Activated CD4-positive, CD25-positive, alpha-beta regulatory T cell treated with anti-CD3 and anti-CD28 coated beads, Interleukin-2, amount 50 U/mL, for 16 hours (primary cell): ENCODE results near the gene LAMP1.
"Not testable (repeated sequence)": the region's sequence is repeated elsewhere in the genome, so short reads cannot be mapped to it uniquely, and the experiment has no call there.

Experiments
- DNase-seq: peaks from one replicate; pipeline ENCODE4 v3.0.0-alpha.2; 2020; ENCODE audit warnings: low read depth, low spot score

Gene LAMP1

DNA sequence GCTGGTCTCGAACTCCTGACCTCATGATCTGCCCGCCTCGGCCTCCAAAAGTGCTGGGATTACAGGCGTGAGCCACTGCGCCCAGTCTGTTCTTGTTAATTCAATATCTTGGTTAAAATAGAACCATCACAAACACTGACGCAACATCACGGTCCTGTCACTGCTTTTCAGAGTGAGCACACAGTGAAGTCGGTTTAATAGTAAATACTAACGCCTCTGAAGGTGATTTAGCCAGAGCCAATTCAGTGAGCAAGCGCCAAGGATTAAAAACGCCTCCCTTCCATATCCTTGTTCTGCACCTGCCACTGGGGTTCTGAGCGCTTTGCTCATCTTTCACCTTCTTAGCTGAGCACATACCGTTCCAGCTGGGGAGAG, 30.3 kb downstream of the LAMP1 start:
- no peak for DNase-seq

DNA sequence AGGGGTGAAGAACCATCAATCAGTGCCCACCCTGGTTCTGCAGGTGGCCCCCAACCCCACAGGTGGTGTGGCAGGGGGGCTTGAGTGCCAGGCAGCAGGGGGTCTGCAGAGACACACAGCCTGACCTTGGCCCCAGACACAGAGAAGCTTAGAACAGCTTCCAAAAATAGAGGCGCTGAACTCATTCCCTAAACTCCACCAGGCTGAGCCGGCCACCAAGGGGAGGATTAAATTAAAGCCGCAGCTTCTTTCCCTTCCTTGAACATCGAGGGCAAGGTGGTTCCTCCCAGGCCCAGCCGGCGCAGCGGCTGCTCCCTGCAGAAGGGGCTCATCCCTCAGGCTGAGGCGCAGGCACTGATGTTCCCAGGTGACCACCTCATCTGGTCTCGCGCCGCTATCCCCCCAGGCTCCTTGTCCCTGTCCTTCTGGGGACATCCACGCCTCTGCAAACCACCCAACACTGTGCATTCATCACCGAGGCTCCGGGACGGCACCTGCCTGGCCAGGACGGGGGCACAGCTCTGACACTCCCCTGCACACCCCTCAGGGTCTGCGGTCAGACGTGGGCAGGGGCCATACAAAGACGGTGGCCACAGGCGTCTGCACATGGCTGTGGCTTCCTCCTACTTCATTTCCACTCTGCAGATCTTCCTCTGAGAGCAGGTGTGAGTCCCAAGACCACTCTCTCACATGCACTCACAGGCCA, 30.9 kb downstream of the LAMP1 start:
- DNase-seq: no peak

DNA sequence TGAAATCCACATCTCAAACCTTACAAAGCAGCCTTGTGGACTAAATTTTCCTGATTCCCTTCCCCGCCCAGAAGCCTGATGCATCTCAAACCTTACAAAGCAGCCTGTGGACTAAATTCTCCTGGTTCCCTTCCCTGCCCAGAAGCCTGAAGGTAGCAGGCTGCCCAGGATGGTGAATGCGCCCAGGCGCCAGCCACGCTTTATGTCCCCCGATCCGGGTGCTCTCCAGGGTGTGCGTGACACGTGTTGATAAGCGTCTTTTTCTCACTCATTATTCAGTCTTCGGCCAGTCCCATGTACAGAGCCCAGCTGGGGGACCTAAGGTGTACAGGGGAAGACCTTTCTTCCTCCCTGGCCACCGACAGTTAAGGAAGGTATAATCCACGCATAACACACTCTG, 31.8 kb downstream of the LAMP1 start:
- no peak for DNase-seq

DNA sequence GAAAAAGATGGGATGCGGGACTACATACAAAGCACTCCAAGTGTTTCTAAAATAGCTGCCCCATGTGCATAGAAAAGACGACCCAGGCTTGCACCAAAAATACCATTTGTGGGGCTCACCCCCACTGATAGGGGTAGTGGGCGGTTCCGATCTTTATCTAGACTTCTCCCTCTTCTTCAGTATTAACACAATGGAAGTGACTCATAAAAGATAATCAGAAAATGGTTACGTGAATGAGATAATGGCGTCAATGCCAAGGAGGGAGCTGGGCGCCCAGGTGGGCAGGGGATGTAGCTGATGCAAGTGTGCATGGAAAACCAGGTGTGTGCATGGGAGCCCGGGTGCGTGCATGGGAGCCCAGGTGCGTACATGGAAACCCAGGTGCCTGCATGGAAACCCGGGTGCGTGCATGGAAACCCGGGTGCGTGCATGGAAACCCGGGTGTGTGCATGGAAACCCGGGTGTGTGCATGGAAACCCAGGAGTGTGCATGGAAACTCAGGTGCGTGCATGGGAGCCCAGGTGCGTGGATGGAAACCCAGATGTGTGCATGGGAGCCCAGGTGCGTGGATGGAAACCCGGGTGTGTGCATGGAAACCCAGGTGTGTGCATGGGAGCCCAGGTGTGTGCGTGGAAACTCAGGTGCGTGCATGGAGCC, 32.7 kb downstream of the LAMP1 start:
- no peak for DNase-seq

DNA sequence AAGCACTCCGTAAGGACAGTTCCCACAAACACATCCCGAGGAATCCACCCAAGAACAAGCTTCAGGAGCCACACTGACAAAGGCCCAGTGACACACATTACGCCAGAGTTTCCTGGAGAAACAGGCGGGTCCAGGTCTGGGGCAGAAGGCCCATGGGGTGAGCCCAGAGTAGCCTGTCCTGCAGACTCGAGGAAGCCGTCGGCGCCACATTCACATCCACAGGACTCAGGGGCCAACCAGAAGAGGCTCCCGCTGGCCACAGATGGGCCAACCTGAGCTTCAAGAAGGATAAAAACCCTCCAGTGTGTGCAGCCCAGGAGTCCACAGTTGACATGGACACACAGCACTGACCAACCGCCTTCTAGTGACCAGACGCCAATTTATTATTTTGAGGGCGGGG, 35.6 kb downstream of the LAMP1 start:
- no peak for DNase-seq

DNA sequence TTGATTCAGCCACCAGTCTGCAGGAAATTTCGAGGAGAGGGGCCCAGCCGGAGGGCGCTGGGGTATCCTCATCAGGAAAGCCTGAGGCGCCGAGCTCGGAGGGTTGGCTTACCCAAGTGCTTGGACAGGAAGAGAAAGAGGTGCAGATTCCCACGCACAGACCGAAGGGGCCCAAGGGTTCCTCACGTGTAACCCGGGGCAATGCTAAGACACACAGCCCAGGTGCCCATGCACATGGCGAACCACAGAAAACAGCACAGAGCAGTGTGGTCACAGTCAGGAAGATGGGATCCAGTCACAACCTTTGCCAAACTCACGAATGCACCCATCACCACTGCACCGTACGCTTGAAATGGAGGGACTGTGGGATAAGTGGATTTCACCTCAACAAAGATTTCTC, 36.0 kb downstream of the LAMP1 start:
- no peak for DNase-seq

DNA sequence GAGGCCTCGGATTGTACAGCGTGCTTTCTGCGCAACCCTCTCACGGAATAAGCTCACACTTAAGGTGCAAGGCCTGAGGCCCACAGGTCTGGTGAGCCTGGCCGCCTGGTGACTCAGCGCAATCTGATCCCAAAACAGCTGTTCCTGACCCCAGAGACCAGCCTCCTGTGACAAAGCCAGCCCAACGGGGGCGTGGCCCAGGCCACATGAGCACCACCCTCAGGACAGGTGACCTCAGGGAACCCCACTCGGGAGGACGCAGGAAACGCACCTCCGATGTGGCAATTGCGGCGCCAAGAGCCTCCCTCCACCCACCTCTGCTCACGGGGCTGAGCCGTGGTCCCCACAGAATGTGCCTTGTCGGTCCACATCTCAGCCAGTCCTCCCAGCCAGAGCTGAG, 40.5 kb downstream of the LAMP1 start:
- DNase-seq: no peak

DNA sequence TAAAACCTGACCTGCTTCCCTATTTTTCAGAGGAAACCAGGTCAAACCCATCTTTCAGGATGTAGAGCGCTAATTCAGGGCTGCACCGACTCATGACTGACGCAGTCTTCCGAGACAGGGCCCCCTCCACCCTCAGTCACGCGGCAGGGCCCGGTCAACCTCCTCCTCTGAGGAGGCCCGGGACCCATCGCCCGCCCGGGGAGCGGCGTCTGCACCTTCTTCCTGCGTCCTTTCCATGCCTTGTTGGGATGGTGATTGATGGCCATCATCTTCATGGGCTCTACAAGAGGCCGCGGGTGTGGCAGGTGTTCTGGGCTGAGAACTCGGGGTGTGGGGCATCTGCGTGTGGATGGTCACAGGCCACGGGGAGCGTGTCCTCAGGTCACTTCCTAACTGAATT, 40.9 kb downstream of the LAMP1 start:
- no peak for DNase-seq

DNA sequence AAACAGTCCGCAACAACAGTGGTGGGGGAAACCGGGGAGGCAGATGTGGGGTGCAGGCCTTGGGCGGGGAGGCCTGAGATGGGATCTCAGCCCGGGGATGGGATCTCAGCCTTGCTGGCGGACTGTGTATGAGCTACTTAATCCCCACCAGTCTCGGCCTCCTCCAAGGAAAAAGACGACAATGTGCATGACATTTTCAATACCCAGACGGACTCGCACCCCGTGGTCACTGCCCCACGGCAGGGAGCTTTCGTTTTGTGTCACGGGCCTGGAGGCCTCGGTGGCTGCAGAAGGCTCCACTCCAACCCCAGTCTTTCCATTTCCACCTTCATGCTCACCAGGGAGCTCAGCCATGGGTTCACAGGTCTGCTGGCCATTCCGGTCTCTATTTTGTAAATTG, 41.4 kb downstream of the LAMP1 start:
- DNase-seq: no peak

DNA sequence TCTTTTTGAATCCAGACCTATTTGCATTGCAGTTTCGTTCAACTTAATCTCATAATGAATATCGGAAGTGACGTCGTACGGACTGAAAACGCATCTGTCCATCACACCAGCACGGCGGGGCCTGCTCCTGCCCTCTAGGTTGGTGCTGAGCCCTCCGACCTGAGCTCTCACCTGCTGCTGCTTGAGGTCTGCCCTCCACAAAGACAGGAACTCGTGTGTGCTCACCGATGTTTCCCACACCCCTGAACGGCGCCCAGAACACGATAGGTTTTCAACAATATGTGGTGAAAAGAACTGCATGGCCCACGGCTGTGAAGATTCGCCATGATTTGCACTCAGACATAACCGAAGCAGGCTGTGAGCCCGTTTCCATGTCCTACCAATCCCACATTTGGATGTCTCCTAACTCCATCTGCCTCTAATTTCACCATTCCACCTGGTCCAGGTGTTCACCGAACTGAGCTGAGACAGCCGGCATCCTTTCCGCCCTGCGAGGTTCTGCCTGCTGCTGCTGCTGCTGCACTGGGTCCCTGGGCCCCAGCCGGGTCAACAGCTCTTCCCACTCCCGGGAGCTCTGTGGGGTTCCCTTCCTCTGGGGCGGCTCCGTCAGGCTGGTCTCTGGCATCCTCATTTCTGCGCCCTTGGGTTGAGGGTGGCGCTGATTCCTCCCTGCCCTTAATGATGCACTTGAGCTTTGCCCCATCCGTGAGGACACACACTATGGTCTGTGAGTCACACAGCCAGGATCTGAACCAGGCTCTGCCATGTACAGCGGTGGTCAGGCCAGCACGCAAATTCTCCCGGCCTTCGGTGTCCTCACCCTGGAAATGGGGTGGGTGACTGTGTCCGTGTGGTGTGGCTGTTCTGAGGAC, 46.0 kb downstream of the LAMP1 start:
- DNase-seq: no peak

DNA sequence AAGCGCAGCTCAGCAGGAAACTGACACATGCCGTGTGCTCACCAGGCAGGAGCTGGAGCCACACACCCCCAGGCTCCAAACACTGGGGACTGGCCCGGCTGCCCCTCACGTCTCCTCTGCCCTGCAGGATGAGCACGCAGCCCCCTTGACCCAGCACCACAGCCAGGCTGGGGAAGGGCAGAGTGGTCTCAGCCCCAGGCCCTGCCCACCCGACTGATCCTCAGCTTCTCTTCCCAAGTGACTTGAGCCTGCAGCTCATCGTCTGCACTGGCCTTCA, 46.6 kb downstream of the LAMP1 start:
- no peak for DNase-seq

DNA sequence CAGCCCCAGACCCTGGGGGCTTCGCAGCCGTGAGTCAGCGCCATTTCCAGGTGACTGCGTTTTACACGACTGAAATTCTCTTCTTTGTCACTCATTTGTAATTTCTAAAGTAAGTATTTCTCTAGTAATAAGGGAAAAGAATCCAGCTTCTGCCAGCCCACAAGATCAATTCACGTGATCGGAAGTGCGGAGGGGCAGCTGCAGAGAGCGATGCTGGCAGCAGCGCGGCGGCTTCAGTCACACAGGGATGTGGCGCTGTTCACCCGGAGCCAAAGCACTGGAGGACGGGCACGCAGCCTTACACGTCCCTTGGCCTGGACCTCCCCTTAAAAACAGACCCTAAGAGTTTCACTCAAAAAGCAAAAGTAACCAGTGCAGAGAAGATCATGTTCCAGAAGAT, 48.4 kb downstream of the LAMP1 start:
- no peak for DNase-seq

DNA sequence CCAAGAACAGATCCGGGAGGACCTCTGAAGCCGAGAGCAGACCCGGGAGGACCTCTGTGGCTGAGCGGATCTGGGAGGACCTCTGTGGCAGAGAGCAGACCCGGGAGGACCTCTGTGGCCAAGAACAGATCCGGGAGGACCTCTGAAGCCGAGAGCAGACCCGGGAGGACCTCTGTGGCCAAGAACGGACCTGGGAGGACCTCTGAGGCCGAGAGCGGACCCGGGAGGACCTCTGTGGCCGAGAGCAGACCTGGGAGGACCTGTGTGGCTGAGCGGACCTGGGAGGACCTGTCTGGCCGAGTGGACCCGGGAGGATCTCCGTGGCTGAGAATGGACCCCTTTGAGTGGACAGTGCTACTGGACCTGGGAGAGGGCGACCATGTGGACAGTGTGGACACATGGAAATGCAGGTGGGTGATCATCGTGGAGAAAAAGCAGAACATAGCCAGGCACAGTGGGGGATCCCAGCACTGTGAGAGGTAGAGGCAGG, 50.7 kb downstream of the LAMP1 start:
- DNase-seq: not testable (repeated sequence)

DNA sequence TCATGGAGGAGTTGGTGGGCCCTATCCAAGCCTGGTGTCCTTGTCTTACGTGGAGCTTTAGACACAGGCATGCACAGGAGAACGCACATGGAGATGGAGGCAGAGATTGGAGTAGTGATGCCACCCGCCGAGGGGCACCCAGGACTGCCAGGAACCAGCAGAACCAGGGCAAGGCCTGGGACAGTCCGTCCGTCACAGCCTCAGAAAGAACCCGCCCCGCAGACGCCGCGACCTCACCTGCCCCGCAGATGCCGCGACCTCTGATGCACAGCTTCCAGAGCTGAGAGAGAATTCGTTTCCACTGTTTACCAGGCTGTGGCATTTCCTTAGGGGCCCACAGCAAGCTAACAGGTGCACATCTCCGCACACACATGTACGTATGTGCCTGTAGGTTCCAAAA, 51.6 kb downstream of the LAMP1 start:
- DNase-seq: no peak

DNA sequence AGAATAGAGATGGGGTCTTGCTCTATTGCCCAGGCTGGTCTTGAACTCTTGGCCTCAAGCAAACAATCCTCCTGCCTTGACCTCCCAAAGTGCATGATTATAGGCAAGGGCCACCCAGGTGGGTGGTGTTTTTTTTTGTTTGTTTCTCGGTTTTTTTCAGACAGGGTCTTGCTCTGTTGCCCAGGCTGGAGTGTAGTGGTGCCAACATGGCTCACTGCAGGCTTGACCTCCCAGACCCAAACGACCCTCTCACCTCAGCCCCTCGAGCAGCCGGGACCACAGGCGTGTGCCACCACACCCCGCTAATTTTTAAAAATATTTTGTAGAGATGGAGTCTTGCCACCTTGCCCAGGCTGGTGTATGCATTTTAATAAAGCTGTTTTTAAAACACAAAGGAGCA, 52.0 kb downstream of the LAMP1 start:
- DNase-seq: no peak

DNA sequence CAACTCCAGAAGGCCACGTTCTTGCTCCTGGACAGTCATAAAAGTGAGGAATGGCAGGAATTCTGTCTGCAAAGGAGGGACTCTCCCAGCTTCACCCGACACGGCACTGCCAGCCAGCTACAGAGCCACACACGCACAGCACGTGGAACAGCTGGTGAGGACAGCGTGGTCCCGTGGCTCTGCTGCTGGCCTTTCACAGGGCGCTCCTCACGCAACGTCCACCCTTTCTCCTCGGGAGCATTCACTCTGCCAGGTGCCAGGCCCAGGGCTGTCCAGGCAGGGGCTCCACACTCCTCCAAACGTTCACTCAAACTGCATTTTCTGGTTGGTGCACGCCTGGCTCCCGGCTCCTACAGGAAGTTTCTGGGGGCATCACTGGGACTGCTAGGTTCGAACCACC, 52.5 kb downstream of the LAMP1 start:
- no peak for DNase-seq

DNA sequence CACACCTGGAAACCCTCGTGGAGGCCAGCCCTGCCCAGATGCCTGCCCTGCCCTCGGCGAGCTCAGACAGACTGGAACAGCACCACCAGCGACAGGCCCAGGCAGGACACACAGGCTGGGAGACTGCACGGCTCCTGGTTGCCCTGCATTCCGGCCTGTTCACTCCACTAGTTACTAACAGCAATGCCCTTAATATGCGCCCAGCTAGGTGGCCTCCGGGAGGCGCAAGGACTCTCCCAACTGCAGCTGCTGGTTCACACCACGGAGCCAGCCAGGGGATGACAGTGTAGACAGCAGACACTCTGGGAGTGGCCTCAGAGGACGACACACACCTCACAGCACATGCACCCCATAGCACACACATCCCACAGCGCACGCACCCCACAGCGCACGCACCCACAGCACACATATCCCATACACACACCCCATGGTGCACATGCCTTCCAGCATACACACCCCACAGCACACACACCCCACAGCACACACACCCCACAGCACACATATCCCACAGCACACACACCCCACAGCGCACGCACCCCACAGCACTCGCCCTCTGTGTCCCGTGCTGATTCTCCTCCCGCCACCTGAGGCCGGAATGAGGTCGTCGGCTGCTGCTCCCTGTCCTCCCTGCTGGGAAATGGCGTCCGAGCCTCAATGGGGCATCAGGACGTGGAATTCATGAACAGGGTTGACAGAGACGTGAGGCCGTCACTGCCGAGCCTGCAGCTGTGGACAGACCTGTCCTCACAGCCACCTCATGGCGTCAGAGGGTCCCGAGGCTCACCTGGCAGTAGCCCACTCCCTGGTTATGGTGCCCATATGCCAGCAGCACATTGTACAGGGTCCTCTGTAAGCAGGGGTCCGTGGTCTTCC, 53.3 kb downstream of the LAMP1 start:
- DNase-seq: no peak

DNA sequence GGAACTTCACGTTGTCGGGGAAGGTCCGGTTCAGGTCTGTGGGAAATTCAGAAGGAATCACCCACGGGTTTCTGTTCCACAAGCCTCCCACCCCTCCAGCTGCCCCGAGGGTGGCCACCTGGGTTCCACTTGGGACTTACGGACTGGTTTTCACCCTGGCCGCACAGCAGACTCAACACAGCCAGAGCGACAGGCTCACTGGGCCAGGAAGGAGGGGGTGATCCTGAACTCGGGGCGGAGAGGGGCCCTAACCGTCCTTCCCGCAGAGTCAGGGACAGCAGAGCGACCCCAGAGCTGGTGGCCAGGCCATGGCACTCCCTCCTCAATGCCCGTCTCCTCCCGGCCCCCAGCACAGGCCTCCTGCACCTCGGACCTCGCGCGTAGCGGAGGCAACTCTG, 53.9 kb downstream of the LAMP1 start:
- DNase-seq: no peak

DNA sequence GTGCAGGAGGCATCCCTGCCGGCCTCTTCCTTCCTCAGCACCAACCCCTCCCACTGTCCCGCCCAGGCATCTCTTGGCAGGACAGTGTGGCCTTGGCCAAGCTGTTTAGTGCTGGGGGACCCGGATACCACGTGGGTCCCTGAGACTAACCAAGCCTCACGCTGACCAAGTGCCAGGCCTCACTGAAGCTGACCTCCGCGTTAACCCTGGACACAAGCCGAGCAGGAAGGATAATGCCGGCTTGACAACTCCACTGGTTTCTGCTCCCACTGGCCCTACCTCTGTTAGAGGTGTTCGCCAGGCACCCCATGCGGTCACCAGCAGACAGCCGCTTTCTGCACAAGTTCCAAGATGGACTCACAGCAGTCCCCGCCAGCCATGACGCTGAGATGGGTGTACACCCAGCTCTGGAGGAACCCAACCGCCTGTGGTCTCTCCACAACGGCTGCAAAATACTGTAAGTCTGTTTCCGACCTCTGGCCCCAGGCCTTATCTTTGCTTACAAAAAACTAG, 54.5 kb downstream of the LAMP1 start:
- no peak for DNase-seq

DNA sequence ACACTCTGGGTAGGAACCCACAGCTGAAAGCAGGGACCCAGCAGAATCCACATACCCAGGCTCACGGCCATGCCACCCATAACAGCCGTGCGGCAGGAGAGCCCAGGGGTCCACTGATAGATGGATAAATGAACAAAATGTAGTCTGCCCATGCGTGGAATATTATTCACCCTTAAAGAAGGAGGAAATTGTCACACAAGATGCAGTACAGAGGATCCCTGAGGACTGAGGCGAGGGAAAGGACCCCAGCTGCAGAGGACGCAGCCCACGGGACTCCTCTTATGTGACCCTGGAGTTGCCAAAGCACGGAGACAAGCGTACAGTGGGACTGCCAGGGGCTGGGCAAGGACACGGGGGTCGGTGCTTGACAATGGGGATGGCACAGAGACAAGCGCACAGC, 56.2 kb downstream of the LAMP1 start:
- DNase-seq: no peak

DNA sequence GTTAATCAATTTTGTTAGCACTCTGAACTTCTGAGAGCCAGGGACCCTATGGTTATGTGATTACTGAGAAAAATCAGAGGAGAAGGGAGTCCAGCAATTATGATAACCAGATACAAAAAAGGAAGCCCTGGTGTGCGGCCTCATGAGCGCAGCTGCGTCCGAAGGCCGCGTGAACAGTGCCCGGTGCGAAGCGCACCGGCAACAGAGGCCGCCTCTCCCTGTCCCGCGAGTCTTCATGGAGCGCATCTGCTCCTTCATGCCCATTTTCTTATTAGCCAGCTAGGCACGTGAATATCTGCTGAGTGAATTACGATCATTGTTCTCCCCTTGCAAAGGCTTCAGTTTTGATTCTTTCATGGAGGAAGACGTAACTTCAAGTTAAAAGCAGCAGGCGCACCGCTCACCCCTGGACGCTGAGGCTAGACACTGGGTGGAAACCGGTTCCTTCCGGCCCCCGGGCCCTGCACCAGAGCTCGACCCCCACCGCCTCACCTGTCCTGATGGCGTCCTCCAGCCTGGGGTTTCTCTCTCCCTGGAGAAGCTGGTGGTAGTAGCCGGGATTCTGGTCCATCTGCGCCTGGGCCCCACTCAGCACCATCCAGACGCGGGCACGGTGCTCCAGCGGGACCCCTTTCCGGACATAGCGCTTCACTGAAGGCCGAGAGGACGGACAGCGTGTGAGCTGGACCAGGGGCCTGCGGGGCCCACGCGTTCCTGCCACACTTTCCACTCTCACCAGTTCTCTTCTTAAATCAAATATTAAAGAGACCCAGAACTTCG, 58.0 kb downstream of the LAMP1 start:
- DNase-seq: no peak
